Kidney (tissue), 14 donors: Measurements from ENCODE around the gene KRT33A. TPM values are rescaled to one million over a fixed set of nuclear protein-coding genes. Genes with fewer than 3 reads are reported as not detected.

Experiments used
- DNase-seq, 5 donors: peaks; one replicate each; pipeline ENCODE4 v3.0.0-alpha.2; 2013 to 2020
- FAIRE-seq: peaks from 2 replicates; lab custom pipeline; 2012; peaks lifted over from hg19 to GRCh38; lab: Jason Lieb, UNC
- H3K27ac ChIP-seq, 2 donors: one replicate each; pipeline ENCODE4 v1.7.0; 2013; ENCODE audit warnings: low read depth in 2 of 2, low read length in 2 of 2, inconsistent platforms in 1 of 2
- H3K27me3 ChIP-seq: one replicate; pipeline ENCODE4 v1.7.1; 2013; ENCODE audit warnings: low read length, inconsistent platforms; ENCODE audit not compliant: control insufficient read depth, insufficient read depth
- H3K36me3 ChIP-seq, 3 donors: one replicate each; pipeline versions ENCODE4 v1.7.0 to v1.7.1; 2013; ENCODE audit warnings: low read length in 3 of 3, control low read depth in 1 of 3, inconsistent platforms in 1 of 3; ENCODE audit not compliant: insufficient read depth in 3 of 3, control insufficient read depth in 2 of 3
- H3K4me1 ChIP-seq, 3 donors: one replicate each; pipeline versions ENCODE4 v1.7.0 to v1.7.1; 2013; ENCODE audit warnings: low read length in 3 of 3, inconsistent platforms in 1 of 3, low read depth in 1 of 3; ENCODE audit not compliant: control insufficient read depth in 2 of 3, insufficient read depth in 2 of 3
- H3K4me3 ChIP-seq, 3 donors: one replicate each; pipeline versions ENCODE4 v1.7.0 to v1.8.1; 2013; ENCODE audit warnings: low read length in 3 of 3, control low read depth in 1 of 3, inconsistent platforms in 1 of 3
- H3K9ac ChIP-seq, 3 donors: one replicate each; pipeline versions ENCODE4 v1.7.0 to v1.7.1; 2013; ENCODE audit warnings: low read length in 3 of 3, control low read depth in 1 of 3, inconsistent platforms in 1 of 3
- H3K9me3 ChIP-seq, 3 donors: one replicate each; pipeline versions ENCODE4 v1.7.0 to v1.7.1; 2013; ENCODE audit warnings: low read length in 3 of 3, control low read depth in 1 of 3, inconsistent platforms in 1 of 3; ENCODE audit not compliant: control insufficient read depth in 2 of 3, insufficient read depth in 1 of 3
- intact Hi-C: fragments of 100-400 bp; cut with DNase I; formaldehyde crosslinking; loops from one replicate; pipeline ENCODE4 v1.11.1; 2022
- polyA plus RNA-seq: library from polyadenylated mRNA; stranded (reverse); fragments of 350-450 nt; fragmentation: Illumina TruSeq; extraction: RNeasy Lipid Tissue Mini Kit (QIAGEN cat#74804); gene quantifications from one replicate; pipeline ENCODE4 v1.2.3, GENCODE V29; 2014; ENCODE audit warnings: low read depth, low replicate concordance; ENCODE audit not compliant: insufficient read depth
- total RNA-seq: library from RNA; stranded (reverse); fragmentation: NEBNext Ultra II Directional; extraction: Animal tissue kit (Norgen Biotek cat#: 25700); gene quantifications from one replicate; pipeline ENCODE4 v1.2.1, GENCODE V29; 2021
- TF ChIP-seq, protein P1 (sequence below): IDR thresholded peaks from 3 replicates; pipeline ENCODE4 v1.5.1; 2012; ENCODE audit warnings: mild to moderate bottlenecking, moderate library complexity, borderline replicate concordance; ENCODE audit not compliant: insufficient read depth; ENCODE audit errors: extremely low read depth
- donor health status: control.
- donor health status: control.
- donor health status: control.
- donor health status: control.
- donor health status: control.
- donor health status: DM: yes; HTN: yes; CAD: no.
- donor health status: Normal renal cell carcinoma (clear cell type).

Gene KRT33A
- total and polyA plus RNA-seq, 2 donors from 2014 or later = not detected

DNA sequence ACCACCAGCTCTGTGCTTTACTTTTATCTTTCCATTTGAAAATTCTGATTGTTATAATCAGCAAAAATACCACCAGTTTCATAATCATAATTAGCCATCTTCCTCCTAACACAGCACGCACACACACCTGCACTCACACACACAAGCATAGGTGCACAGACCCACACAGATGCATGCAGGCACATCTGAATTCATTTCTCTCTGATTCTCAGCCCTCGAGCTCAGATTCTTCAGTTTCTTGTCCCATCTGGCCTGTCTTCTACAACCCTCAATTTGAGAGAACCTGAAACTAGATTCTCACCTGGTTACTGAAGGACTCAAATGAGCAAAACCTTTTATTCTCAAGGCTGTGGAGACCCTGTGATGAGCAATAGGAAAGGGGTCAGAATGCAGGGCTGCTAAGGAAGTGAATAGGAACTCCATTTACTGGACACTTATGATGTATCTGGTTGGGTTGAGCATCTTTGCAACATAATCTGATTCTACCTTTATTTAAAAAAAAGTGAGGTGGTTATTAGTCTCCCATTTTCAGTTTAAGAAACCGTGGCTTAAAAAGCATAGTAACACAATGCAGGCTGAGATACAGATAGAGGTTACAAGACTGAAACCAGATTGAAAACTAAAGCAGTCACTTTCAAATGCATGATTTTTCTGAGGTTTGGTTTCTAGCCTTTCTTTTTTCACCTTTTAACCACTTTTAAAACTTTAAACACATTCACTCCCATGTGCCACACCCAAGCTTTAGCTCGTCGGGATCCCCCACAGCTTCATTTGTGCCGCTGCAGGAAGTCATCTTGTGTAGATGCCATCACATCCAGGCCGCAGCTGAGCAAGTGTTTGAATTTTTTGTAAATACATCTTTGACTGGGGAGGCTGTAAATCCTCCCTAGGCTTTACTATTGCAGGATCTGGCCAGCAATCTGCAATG lies 9.4 kb downstream of the KRT33A start:
- H3K36me3 ChIP-seq = no peaks in the 10 kb centered on the region
- no peak overlapping the region for H3K27ac ChIP-seq
- FAIRE-seq = no peak
- no peak for DNase-seq
- H3K4me3 ChIP-seq = no peak overlapping the region
- H3K9ac ChIP-seq = no peak overlapping the region
- no peaks in the 10 kb centered on the region for H3K9me3 ChIP-seq
- H3K27me3 ChIP-seq = no peaks in the 10 kb centered on the region
- peaks cover 0 to 2% (median 2%) of the 10 kb centered on the region in 3 donors for H3K4me1 ChIP-seq
- TF ChIP-seq, protein P1, sequence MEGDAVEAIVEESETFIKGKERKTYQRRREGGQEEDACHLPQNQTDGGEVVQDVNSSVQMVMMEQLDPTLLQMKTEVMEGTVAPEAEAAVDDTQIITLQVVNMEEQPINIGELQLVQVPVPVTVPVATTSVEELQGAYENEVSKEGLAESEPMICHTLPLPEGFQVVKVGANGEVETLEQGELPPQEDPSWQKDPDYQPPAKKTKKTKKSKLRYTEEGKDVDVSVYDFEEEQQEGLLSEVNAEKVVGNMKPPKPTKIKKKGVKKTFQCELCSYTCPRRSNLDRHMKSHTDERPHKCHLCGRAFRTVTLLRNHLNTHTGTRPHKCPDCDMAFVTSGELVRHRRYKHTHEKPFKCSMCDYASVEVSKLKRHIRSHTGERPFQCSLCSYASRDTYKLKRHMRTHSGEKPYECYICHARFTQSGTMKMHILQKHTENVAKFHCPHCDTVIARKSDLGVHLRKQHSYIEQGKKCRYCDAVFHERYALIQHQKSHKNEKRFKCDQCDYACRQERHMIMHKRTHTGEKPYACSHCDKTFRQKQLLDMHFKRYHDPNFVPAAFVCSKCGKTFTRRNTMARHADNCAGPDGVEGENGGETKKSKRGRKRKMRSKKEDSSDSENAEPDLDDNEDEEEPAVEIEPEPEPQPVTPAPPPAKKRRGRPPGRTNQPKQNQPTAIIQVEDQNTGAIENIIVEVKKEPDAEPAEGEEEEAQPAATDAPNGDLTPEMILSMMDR = no peak
- intact Hi-C loops = no loop called here

DNA sequence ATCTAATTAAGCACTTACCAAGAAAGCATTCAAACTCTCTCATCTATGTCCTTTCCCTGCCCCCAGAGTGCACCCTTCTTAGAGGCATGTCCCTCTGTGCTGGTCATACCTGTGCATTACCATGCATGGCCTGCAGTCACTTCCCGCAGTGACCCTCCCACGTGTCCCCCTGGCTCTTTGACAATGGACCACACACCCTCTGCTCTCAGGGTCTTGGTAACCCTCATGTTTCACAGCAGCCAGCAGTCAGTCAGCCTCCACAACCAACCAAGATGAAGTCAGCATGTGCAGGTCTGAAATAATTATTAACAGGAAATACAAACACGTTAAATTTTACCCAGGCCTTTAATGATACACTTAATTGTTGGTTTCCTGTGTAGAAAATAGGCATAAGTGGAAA lies 10.1 kb downstream of the KRT33A start:
- Histone ChIP-seq H3K9me3 (no peaks in the 10 kb centered on the region), H3K9ac (no peak overlapping the region), H3K36me3 (no peaks in the 10 kb centered on the region), H3K4me3 (no peak overlapping the region), H3K27me3 (no peaks in the 10 kb centered on the region), H3K27ac (peak overlapping the region in 1 of 2 donors; percentile 7), H3K4me1 (peaks cover 0 to 2% (median 2%) of the 10 kb centered on the region in 3 donors)
- DNase-seq (peak in 4 of 5 donors; percentile 76 to 87 (median 81)), FAIRE-seq (no peak)
- TF ChIP-seq, protein P1 = no peak
- intact Hi-C loops = no loop called here

DNA sequence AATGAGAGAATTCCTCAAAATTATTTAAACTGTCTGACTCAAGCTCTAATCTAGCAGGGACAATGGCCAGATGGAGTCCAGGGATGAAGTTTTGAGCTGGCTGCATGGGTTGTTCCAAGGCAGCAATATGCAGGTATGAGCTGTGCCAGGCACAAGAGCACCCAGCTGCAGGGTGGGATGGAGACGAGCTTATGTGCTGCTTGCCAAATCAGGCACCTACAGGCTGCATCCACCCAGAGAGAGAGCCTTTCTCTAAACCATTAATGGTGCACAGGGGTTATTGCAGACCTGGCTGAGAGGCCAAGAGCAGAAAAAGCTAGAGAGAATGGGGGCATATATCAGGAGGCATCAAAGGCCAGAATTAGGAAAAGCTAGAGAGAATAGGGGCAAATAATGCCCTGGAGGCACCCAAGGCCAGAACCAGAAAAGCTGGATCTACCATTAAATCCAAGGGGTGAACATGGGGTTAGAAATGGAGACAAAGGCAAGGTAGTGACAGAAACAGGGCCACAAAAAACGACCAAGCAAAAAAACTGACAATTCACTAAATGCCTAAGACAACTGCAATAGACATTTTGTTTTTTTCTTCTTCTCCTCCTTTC lies 11.0 kb downstream of the KRT33A start:
- intact Hi-C loops = no loop called here
- H3K9ac ChIP-seq = no peak overlapping the region
- no peak overlapping the region for H3K27ac ChIP-seq
- no peak overlapping the region for H3K4me3 ChIP-seq
- no peaks in the 10 kb centered on the region for H3K27me3 ChIP-seq
- TF ChIP-seq, protein P1 = no peak
- FAIRE-seq (no peak), DNase-seq (peak in 1 of 5 donors; percentile 51)
- H3K9me3 ChIP-seq = no peaks in the 10 kb centered on the region
- no peaks in the 10 kb centered on the region for H3K36me3 ChIP-seq
- H3K4me1 ChIP-seq = peaks cover 0 to 2% (median 2%) of the 10 kb centered on the region in 3 donors
